ENCODE results near the gene NEK4. TPM values are rescaled to one million over a fixed set of nuclear protein-coding genes. Genes with fewer than 3 reads are reported as not detected.

NEK4 gene
- total and polyA plus RNA-seq, 2 of the 13 experiments (the other 11 are each of a cell fraction or from before 2014, with no cell fraction given) = 16.5 to 38.0 TPM

- TF ChIP-seq USF2 (IDR thresholded peaks at IDR 0.05; ENCODE audit: low read depth, low read length) (no peak), USF2 (CRISPR knock-in tag; IDR thresholded peaks at IDR 0.05; ENCODE audit: borderline replicate concordance) (no peak), HDAC2 (CRISPR knock-in tag; IDR thresholded peaks at IDR 0.05) (no peak), MXI1 (IDR thresholded peaks at IDR 0.05; ENCODE audit: borderline replicate concordance, low read depth, low read length) (peak; percentile 27; the same call in 1 of the 3 replicates), NCOR1 (IDR thresholded peaks at IDR 0.05; ENCODE audit: borderline replicate concordance, low read length) (no peak), ZNF253 (CRISPR knock-in tag; IDR thresholded peaks at IDR 0.05; ENCODE audit: borderline replicate concordance) (no peak), ZNF773 (CRISPR knock-in tag; IDR thresholded peaks at IDR 0.05; ENCODE audit: borderline replicate concordance) (no peak), SMYD3 (CRISPR knock-in tag; IDR thresholded peaks at IDR 0.05) (no peak), ZMYM2 (CRISPR knock-in tag; IDR thresholded peaks at IDR 0.05) (no peak), ZNF337 (CRISPR knock-in tag; IDR thresholded peaks at IDR 0.05; ENCODE audit: borderline replicate concordance, low read depth) (no peak), ZNF180 (CRISPR knock-in tag; IDR thresholded peaks at IDR 0.05; ENCODE audit: borderline replicate concordance, low read depth) (no peak), ZNF143 (CRISPR knock-in tag; IDR thresholded peaks at IDR 0.05) (peak; percentile 79), NCOA1 (CRISPR knock-in tag; IDR thresholded peaks at IDR 0.05) (no peak), CHCHD3 (CRISPR knock-in tag; IDR thresholded peaks at IDR 0.05) (no peak), SOX13 (IDR thresholded peaks at IDR 0.05) (no peak), SOX13 (CRISPR knock-in tag; conservative IDR thresholded peaks at IDR 0.05 in 1 of 2, IDR thresholded peaks at IDR 0.05 in 1 of 2) (0 out of 4 replicates have a peak, but pooled peaks of 1 of the 2 experiments have one; percentile 5), MATR3 (CRISPR knock-in tag; IDR thresholded peaks at IDR 0.05) (no peak), ZFP36L1 (CRISPR knock-in tag; IDR thresholded peaks at IDR 0.05) (no peak), ZNF20 (CRISPR knock-in tag; IDR thresholded peaks at IDR 0.05) (no peak), ZFP82 (CRISPR knock-in tag; IDR thresholded peaks at IDR 0.05; ENCODE audit: borderline replicate concordance) (no peak), ZFP41 (CRISPR knock-in tag; IDR thresholded peaks at IDR 0.05; ENCODE audit: borderline replicate concordance) (no peak)
- TF ChIP-seq, protein P1, sequence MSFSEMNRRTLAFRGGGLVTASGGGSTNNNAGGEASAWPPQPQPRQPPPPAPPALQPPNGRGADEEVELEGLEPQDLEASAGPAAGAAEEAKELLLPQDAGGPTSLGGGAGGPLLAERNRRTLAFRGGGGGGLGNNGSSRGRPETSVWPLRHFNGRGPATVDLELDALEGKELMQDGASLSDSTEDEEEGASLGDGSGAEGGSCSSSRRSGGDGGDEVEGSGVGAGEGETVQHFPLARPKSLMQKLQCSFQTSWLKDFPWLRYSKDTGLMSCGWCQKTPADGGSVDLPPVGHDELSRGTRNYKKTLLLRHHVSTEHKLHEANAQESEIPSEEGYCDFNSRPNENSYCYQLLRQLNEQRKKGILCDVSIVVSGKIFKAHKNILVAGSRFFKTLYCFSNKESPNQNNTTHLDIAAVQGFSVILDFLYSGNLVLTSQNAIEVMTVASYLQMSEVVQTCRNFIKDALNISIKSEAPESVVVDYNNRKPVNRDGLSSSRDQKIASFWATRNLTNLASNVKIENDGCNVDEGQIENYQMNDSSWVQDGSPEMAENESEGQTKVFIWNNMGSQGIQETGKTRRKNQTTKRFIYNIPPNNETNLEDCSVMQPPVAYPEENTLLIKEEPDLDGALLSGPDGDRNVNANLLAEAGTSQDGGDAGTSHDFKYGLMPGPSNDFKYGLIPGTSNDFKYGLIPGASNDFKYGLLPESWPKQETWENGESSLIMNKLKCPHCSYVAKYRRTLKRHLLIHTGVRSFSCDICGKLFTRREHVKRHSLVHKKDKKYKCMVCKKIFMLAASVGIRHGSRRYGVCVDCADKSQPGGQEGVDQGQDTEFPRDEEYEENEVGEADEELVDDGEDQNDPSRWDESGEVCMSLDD (CRISPR knock-in tag; IDR thresholded peaks at IDR 0.05; ENCODE audit: borderline replicate concordance) = no peak
- TF ChIP-seq, protein P2, sequence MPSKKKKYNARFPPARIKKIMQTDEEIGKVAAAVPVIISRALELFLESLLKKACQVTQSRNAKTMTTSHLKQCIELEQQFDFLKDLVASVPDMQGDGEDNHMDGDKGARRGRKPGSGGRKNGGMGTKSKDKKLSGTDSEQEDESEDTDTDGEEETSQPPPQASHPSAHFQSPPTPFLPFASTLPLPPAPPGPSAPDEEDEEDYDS (CRISPR knock-in tag; IDR thresholded peaks at IDR 0.05) = no peak
- TF ChIP-seq, protein P3, sequence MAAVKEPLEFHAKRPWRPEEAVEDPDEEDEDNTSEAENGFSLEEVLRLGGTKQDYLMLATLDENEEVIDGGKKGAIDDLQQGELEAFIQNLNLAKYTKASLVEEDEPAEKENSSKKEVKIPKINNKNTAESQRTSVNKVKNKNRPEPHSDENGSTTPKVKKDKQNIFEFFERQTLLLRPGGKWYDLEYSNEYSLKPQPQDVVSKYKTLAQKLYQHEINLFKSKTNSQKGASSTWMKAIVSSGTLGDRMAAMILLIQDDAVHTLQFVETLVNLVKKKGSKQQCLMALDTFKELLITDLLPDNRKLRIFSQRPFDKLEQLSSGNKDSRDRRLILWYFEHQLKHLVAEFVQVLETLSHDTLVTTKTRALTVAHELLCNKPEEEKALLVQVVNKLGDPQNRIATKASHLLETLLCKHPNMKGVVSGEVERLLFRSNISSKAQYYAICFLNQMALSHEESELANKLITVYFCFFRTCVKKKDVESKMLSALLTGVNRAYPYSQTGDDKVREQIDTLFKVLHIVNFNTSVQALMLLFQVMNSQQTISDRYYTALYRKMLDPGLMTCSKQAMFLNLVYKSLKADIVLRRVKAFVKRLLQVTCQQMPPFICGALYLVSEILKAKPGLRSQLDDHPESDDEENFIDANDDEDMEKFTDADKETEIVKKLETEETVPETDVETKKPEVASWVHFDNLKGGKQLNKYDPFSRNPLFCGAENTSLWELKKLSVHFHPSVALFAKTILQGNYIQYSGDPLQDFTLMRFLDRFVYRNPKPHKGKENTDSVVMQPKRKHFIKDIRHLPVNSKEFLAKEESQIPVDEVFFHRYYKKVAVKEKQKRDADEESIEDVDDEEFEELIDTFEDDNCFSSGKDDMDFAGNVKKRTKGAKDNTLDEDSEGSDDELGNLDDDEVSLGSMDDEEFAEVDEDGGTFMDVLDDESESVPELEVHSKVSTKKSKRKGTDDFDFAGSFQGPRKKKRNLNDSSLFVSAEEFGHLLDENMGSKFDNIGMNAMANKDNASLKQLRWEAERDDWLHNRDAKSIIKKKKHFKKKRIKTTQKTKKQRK (IDR thresholded peaks at IDR 0.05; ENCODE audit: low read length) = no peak
Measured at GRCh38 chr3:52775877-52776276, 5.1 kb upstream of the NEK4 start (continued).

All from HepG2 (cell line).